Stimulated activated naive CD8-positive, alpha-beta T cell treated with anti-CD3 and anti-CD28 coated beads, Interleukin-15, Interleukin-2, amounts not matched to agents 100 ng/mL and 50 ng/mL, for 24 hours (primary cell): Measurements from ENCODE around the gene CMA1.
"Not testable (repeated sequence)": the region's sequence is repeated elsewhere in the genome, so short reads cannot be mapped to it uniquely, and the experiment has no call there.

ENCODE experiments used
- H3K27ac Mint-ChIP-seq: one replicate; pipeline ENCODE4 v1.8.0; 2021; ENCODE audit warnings: mild to moderate bottlenecking, mixed read lengths
- H3K27me3 Mint-ChIP-seq: one replicate; pipeline ENCODE4 v1.8.0; 2021; ENCODE audit warnings: mixed read lengths
- H3K36me3 Mint-ChIP-seq: one replicate; pipeline ENCODE4 v1.8.0; 2021; ENCODE audit warnings: low read depth, mixed read lengths
- H3K4me1 Mint-ChIP-seq: one replicate; pipeline ENCODE4 v1.8.0; 2021; ENCODE audit warnings: low read depth, mixed read lengths
- H3K4me3 Mint-ChIP-seq: one replicate; pipeline ENCODE4 v1.8.0; 2021; ENCODE audit warnings: mild to moderate bottlenecking, mixed read lengths
- H3K9me3 Mint-ChIP-seq: one replicate; pipeline ENCODE4 v1.8.0; 2021; ENCODE audit warnings: mixed read lengths

The CMA1 gene, protein sequence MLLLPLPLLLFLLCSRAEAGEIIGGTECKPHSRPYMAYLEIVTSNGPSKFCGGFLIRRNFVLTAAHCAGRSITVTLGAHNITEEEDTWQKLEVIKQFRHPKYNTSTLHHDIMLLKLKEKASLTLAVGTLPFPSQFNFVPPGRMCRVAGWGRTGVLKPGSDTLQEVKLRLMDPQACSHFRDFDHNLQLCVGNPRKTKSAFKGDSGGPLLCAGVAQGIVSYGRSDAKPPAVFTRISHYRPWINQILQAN

DNA sequence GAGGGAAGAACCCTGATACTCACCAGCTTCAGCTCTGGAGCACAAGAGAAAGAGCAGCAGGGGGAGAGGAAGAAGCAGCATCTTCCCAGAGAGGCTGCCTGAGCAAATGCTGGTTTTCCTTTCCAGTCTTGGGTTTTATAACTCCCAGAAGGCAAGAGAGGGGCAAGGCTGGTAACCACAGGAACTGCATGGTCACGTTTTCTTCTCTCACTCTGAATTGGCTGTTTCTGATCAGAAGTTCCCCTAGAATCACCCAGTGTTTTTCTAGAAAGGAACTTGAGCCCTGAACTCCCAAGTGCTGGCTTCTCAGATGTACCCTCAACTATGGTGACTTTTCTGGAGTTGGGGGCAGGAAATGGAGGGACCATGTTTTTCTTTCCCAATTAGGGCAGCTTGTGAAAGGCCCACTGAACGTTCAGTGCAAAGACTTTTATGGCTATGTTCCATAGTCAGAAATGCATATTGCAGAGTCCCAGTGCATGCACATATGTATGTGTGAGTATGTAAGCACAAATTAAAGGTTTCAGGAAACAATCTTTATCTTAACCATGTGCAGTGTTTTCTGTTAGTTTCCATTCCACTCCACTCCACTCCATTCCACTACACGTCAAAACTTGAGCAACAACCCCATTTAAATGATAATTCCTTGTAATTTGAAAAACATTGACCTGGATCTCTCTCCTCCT is at the start of gene CMA1:
Gene CMA1 (minus strand): TSS at position 111 of the 686 bp plus-strand sequence. CDS start 30 bp downstream, at position 81.
- Mint-ChIP-seq H3K9me3 (no peaks in the 10 kb centered on the region), H3K27me3 (peaks cover 20% of the 10 kb centered on the region), H3K4me3 (no peak within 1 kb of the TSS), H3K4me1 (no peaks in the 10 kb centered on the region), H3K27ac (no peak within 1 kb of the TSS), H3K36me3 (no peaks in the 10 kb centered on the region)

DNA sequence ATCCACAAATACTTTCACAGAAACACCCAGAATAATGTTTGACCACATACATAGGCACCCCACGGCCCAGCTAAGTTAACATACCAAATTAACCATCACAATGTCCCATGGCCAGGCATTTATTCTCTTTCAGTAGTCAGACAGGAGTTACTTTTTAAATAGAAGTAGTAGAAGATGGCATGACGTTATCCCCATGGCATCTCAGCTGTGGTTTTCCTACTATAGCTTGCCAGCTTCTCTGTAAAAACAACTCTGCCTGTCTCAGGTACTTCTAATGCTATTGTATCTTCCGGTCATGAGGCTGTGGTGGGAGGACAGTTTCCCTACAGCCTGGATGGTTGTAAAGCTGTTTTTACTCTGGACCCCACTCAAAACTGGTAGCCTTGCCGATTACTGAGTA is 48.7 kb upstream of the CMA1 start:
- Mint-ChIP-seq H3K36me3 (no peaks in the 10 kb centered on the region), H3K4me3 (no peak overlapping the region), H3K4me1 (no peaks in the 10 kb centered on the region), H3K27me3 (peaks cover 16% of the 10 kb centered on the region), H3K27ac (no peak overlapping the region), H3K9me3 (peaks cover 9% of the 10 kb centered on the region)

DNA sequence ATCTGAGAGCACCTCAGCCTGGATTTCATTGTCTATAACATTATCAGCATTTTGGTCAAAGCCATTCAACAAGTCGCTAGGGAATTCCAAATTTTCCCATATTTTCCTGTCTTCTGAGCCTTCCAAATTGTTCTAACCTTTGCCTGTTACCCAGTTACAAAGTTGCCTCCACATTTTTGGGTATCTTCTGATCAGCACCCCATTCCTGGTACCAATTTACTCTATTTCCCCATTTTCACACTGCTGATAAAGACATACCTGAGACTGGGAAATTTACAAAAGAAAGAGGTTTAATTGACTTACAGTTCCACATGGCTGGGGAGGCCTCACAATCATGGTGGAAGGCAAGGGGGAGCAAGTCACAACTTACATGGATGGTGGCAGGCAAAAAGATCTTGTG is 41.0 kb upstream of the CMA1 start:
- peaks cover 46% of the 10 kb centered on the region for H3K9me3 Mint-ChIP-seq
- not testable (repeated sequence) for H3K4me3 Mint-ChIP-seq, H3K27ac Mint-ChIP-seq, H3K27me3 Mint-ChIP-seq, H3K4me1 Mint-ChIP-seq, H3K36me3 Mint-ChIP-seq

DNA sequence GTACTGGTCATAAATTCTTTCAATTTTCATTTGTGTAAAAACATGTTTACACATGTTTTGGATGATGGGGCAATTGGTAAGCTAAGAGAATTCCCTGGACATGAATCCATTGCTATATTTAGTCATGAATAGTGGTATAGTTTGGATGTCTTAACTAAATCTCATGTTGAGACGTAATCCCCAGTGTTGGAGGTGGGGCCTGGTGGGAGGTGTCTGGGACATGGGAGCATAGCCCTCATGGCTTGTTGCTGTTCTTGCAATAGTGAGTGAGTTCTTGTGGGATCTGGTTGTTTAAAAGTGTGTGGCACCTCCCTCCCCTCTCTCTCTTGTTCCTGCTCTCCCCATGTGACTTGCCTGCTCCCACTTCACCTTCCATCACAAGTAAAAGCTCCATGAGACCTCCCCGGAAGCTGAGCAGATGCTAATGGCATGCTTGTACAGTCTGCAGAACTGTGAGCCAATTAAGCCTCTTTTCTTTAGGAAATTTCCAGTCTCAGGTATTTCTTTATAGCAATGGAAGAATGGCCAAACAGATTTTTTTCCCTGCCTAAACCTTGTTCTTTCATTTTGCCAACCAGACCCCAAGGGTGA is 34.4 kb upstream of the CMA1 start:
- no peaks in the 10 kb centered on the region for H3K4me1 Mint-ChIP-seq
- peaks cover 20% of the 10 kb centered on the region for H3K9me3 Mint-ChIP-seq
- no peak overlapping the region for H3K4me3 Mint-ChIP-seq
- no peaks in the 10 kb centered on the region for H3K36me3 Mint-ChIP-seq
- no peak overlapping the region for H3K27ac Mint-ChIP-seq
- peaks cover 29% of the 10 kb centered on the region for H3K27me3 Mint-ChIP-seq

DNA sequence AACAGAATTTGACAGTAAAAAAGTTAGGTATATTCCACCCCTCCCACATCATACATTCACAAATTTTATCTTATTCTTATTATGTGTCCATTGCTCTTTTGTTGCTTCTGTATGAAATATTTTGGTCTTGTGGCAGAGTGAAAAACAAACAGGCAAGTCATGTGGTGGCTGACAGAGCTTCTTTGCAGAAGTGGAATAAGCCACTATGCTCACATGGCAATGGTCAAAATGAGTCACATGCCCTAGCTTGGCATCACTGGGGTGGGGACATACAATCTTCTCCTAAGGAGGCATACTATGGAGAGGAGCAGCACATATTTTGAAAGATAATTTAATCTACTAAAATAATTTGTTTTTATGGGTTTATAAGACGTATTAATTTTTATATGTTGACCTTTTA is 27.7 kb upstream of the CMA1 start:
- Mint-ChIP-seq H3K27me3 (peaks cover 16% of the 10 kb centered on the region), H3K36me3 (no peaks in the 10 kb centered on the region), H3K9me3 (no peaks in the 10 kb centered on the region), H3K4me3 (no peak overlapping the region), H3K4me1 (peaks cover 11% of the 10 kb centered on the region), H3K27ac (no peak overlapping the region)

DNA sequence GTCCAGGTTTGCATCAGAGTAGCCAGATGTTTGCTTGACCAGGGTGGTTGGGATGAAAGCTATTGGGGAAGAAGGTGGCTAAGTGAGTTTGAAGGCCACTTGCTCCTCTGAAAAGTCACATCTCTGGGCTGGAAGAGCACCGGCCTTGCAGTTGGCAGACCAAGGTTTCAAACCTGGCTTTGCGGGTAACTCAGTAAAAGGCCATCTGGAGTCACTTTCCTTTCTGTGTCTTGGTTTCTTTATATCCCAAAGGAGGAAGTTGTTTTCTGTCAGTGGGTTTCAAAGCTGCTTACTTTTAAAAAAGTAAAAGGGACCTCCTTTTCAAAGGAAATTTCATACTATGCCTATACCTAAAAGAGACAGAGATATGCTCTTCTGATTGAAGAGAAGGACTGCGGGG is 26.2 kb upstream of the CMA1 start:
- H3K27ac Mint-ChIP-seq, result no peak overlapping the region
- H3K4me3 Mint-ChIP-seq, result no peak overlapping the region
- H3K27me3 Mint-ChIP-seq, result peaks cover 8% of the 10 kb centered on the region
- no peaks in the 10 kb centered on the region for H3K36me3 Mint-ChIP-seq
- peaks cover 11% of the 10 kb centered on the region for H3K4me1 Mint-ChIP-seq
- H3K9me3 Mint-ChIP-seq, result no peaks in the 10 kb centered on the region

DNA sequence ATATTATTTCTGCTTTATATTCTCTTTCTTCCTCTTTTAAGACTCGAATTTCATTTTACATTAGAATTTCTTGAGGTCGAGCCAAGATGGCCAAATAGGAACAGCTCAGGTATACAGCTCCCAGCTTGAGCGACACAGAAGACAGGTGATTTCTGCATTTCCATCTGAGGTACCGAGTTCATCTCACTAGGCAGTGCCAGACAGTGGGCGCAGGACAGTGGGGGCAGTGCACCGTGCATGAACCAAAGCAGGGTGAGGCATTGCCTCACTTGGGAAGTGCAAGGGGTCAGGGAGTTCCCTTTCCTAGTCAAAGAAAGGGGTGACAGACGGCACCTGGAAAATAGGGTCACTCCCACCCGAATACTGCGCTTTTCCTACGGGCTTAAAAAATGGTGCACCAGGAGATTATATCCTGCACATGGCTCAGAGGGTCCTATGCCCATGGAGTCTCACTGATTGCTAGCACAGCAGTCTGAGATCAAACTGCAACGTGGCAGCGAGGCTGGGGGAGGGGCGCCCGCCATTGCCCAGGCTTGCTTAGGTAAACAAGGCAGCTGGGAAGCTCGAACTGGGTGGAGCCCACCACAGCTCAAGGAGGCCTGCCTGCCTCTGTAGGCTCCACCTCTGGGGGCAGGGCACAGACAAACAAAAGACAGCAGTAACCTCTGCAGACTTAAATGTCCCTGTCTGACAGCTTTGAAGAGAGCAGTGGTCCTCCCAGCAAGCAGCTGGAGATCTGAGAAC is 18.0 kb upstream of the CMA1 start:
- H3K4me1 Mint-ChIP-seq, H3K9me3 Mint-ChIP-seq, H3K27ac Mint-ChIP-seq, H3K36me3 Mint-ChIP-seq, H3K4me3 Mint-ChIP-seq: not testable (repeated sequence)
- H3K27me3 Mint-ChIP-seq, result peaks cover 16% of the 10 kb centered on the region

DNA sequence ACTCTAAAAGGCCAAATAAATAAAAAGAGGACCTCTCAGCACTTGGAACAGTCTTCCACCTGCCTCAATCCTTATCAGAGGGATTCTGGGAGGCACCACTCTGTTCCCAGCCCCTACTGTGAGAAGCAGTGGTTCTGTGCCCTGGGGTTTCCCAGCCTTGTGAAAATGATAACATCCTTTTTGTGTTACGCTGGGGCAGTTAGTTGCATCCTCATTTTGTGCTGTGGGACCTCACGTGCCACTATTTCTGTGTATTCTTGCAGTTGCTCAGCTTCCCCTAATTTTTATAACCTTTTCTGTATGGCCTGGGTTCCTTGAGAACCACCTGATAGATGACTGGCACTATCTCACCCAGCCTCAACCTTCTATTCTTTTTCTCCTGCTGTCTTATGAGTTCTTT is 10.8 kb upstream of the CMA1 start:
- Mint-ChIP-seq H3K4me1 (no peaks in the 10 kb centered on the region), H3K36me3 (no peaks in the 10 kb centered on the region), H3K4me3 (no peak overlapping the region), H3K27ac (no peak overlapping the region), H3K27me3 (peaks cover 12% of the 10 kb centered on the region), H3K9me3 (no peaks in the 10 kb centered on the region)

DNA sequence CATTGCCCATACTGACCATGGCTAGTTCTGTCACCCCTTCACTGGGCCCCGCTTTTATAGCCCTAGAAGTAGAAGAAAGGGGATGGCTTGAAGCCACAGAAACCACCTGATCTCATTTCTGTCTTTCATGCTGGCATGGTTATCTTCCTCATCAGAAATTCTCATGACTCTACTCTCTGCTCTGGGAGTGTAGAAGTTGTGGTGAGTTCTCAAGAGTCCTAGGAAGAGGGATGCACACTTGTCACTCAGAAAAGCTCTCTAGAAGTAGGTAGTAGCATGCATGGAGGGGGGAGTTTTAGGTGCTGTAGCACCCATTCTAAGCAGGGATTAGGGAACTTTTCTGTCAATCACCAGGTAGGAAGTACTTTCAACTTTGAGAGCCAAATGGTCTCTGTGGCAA is 6.1 kb upstream of the CMA1 start:
- Mint-ChIP-seq H3K36me3 (no peaks in the 10 kb centered on the region), H3K27me3 (peaks cover 10% of the 10 kb centered on the region), H3K4me3 (no peak overlapping the region), H3K9me3 (no peaks in the 10 kb centered on the region), H3K27ac (no peak overlapping the region), H3K4me1 (no peaks in the 10 kb centered on the region)

DNA sequence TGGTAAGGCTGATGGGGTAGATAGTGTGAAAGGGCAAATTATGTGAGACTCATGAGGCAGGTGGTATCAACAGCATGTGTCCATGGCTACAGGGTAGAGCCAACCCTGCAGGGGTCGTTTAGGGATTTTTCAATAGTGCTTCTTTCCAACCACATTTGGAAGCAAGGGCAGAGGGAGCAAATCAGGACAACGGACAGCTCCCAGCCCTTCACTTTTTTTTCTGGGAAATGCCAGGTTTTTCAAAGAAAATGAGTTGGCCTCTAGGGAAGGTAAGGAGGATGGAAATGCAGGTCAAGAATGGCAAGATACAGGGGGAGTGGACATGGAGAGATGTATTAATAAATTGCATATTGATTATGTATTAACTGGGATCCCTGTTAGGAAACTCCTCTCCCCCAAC is 4.9 kb upstream of the CMA1 start:
- H3K9me3 Mint-ChIP-seq, result no peaks in the 10 kb centered on the region
- H3K36me3 Mint-ChIP-seq, result no peaks in the 10 kb centered on the region
- no peaks in the 10 kb centered on the region for H3K4me1 Mint-ChIP-seq
- H3K27me3 Mint-ChIP-seq, result peaks cover 17% of the 10 kb centered on the region
- H3K4me3 Mint-ChIP-seq, result no peak overlapping the region
- no peak overlapping the region for H3K27ac Mint-ChIP-seq

DNA sequence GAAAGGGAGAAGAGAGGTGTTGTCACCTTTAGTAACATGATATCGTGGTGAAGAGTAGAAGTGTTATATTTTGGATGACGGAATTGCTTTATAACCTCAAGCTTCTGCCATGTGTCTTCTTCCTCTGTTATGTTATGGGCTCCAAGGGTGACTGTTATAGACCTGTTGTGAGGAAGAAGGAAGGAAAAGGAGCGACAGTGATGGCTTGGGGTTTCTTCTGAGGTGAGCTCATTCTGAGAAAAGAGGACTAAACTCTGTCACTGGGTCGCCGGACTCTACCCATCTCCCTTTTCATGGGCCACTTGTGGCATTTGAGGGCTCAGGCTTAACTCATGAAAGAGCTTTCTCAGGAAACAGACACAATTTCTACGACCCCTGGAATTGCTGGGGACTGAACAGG is 1.6 kb downstream of the CMA1 start:
- peaks cover 16% of the 10 kb centered on the region for H3K27me3 Mint-ChIP-seq
- no peak overlapping the region for H3K27ac Mint-ChIP-seq
- no peaks in the 10 kb centered on the region for H3K36me3 Mint-ChIP-seq
- no peaks in the 10 kb centered on the region for H3K9me3 Mint-ChIP-seq
- no peak overlapping the region for H3K4me3 Mint-ChIP-seq
- H3K4me1 Mint-ChIP-seq, result no peaks in the 10 kb centered on the region

DNA sequence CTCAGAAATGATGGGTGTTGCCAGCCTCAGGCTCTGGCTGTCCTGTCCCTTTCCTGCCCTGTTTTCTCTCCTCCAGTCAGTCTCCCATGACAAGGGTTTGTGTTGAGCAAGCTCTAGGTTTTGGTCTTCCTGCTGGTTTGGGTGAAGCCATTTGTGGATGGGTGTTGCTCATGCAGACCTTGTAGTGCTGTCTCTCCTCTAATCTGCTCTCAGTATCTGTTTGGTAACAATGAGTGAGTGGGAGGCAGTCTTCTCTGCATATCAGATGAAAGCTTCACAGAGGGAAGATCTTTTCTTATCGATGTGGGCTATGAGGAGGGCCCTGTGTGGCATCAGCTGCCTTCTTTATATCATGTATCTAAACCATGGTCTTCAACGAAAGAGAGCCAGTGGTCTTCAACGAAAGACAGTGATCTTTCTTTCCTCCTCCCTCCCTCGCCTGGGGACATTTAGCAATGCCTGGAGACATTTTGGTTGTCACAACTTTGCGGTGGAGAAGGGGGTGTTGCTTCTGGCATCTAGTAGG is 3.6 kb downstream of the CMA1 start:
- H3K9me3 Mint-ChIP-seq, result no peaks in the 10 kb centered on the region
- H3K4me3 Mint-ChIP-seq, result no peak overlapping the region
- no peaks in the 10 kb centered on the region for H3K36me3 Mint-ChIP-seq
- H3K27me3 Mint-ChIP-seq, result peaks cover 13% of the 10 kb centered on the region
- no peak overlapping the region for H3K27ac Mint-ChIP-seq
- no peaks in the 10 kb centered on the region for H3K4me1 Mint-ChIP-seq

DNA sequence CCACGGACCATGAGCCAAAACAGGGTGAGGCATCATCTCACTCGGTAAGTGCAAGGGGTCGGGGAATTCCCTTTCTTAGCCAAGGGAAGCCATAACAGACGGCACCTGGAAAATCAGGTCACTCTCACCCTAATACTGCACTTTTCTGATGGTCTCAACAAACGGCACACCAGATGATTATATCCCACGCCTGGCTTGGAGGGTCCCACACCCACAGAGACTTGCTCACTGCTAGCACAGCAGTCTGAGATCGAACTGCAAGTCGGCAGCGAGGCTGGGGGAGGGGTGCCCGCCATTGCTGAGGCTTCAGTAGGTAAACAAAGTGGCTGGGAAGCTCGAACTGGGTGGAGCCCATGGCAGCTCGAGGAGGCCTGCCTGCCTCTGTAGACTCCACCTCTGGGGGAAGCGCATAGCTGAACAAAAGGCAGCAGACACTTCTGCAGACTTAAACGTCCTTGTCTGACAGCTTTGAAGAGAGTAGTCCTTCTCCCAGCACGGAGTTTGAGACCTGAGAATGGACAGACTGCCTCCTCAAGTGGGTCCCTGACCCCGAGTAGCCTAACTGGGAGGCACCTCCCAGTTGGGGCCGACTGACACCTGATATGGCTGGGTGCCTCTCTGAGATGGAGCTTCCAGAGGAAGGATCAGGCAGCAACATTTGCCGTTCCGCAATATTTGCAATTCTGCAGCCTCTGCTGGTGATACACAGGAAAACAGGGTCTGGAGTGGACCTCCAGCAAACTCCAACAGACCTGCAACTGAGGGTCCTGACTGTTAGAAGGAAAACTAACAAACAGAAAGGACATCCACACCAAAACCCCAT is 16.3 kb downstream of the CMA1 start:
- H3K9me3 Mint-ChIP-seq, H3K4me1 Mint-ChIP-seq, H3K27me3 Mint-ChIP-seq, H3K27ac Mint-ChIP-seq, H3K4me3 Mint-ChIP-seq, H3K36me3 Mint-ChIP-seq: not testable (repeated sequence)

DNA sequence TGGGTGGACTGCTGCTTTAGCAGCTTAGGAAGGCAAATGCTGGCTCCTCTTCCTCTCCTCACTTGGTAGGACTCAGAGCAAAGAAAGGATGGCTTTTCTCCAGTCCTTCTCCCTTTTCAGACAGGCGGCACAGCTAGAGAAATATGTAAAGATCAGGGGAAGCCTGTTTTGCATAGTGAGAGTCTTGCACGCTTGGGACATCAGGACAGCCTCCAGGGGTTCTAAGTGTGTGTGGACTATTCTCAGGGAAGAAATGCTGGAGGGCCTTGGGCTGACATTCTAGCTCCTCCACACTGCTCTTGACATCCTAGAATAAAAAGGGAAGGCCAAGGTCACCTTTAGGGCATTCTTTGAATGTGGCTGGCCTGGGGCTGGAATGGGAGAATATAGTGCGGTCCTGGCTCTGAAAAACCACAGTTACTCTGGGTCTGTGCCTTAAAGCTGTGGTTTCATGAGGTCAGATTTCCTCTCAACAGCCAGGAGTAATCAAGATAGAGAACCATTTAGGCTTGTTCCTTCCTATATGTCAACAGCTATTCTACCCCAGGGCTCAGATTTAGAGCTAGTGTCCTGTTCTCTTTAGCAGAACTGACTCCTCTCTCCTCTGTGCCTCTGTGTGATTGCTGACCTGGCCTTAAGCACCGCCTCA is 24.3 kb downstream of the CMA1 start:
- Mint-ChIP-seq H3K9me3 (no peaks in the 10 kb centered on the region), H3K27ac (peak overlapping the region; percentile 13), H3K4me3 (no peak overlapping the region), H3K36me3 (no peaks in the 10 kb centered on the region), H3K4me1 (peaks cover 25% of the 10 kb centered on the region), H3K27me3 (no peaks in the 10 kb centered on the region)
